Measurements from ENCODE around the gene TRIAP1. TPM values are rescaled to one million over a fixed set of nuclear protein-coding genes. Genes with fewer than 3 reads are reported as not detected.

Gene TRIAP1
- total RNA-seq, 2 donors from 2014 or later: 20.4 to 27.8 TPM

- Histone ChIP-seq H3K36me3 (no peaks in the 10 kb centered on the region), H3K27ac (no peak overlapping the region), H3K4me3 (no peak overlapping the region), H3K27me3 (no peaks in the 10 kb centered on the region), H3K4me1 (no peaks in the 10 kb centered on the region), H3K9ac (ENCODE audit: low read depth in 2 of 2, low read length in 2 of 2) (no peak overlapping the region), H3K9me3 (no peaks in the 10 kb centered on the region)
- intact Hi-C loops (cut with DNase I): no loop called here
- no peak for DNase-seq
- no peak for TF ChIP-seq CTCF (IDR thresholded peaks at IDR 0.05)
These were observed 34.0 kb upstream of the TRIAP1 start for GRCh38 chr12:120480211-120480610.

DNA sequence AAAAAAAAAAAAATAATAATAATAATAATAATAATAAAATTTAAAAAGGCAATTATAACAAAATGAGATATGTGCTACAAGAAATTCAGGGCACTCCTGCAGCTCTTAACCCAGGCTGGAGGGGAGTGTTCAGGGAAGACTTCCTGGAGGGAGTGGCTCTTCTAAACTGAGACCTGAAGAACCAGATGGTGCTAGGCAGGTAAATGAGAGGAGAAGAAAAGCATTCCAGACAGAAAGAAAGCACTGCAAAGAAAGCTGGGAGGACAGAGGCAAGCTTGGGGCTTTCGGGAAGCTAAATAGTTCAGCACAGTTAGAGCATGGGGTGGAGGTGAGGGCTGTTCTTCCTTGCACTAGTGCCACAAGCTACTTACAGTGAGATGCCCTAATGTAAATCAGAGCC is 33.3 kb upstream of the TRIAP1 start:
- DNase-seq: peak; percentile 42

GRCh38 chr12:120475643-120476042 is 29.5 kb upstream of the TRIAP1 start:
- Histone ChIP-seq H3K4me3 (no peak overlapping the region), H3K4me1 (no peaks in the 10 kb centered on the region), H3K9ac (ENCODE audit: low read depth in 2 of 2, low read length in 2 of 2) (no peak overlapping the region), H3K27ac (no peak overlapping the region), H3K9me3 (no peaks in the 10 kb centered on the region), H3K36me3 (no peaks in the 10 kb centered on the region), H3K27me3 (no peaks in the 10 kb centered on the region)
- no peak for DNase-seq
- intact Hi-C loops (cut with DNase I): no loop called here
- TF ChIP-seq CTCF (IDR thresholded peaks at IDR 0.05): no peak

More for the DNA sequence above, 33.3 kb upstream of the TRIAP1 start:
- Histone ChIP-seq H3K4me3 (no peak overlapping the region), H3K9me3 (no peaks in the 10 kb centered on the region), H3K36me3 (no peaks in the 10 kb centered on the region), H3K4me1 (no peaks in the 10 kb centered on the region), H3K9ac (ENCODE audit: low read depth in 2 of 2, low read length in 2 of 2) (peak overlapping the region in 1 of 2 donors; percentile 3), H3K27ac (no peak overlapping the region), H3K27me3 (no peaks in the 10 kb centered on the region)
- intact Hi-C loops (cut with DNase I): no loop called here
- TF ChIP-seq CTCF (IDR thresholded peaks at IDR 0.05): no peak

DNA sequence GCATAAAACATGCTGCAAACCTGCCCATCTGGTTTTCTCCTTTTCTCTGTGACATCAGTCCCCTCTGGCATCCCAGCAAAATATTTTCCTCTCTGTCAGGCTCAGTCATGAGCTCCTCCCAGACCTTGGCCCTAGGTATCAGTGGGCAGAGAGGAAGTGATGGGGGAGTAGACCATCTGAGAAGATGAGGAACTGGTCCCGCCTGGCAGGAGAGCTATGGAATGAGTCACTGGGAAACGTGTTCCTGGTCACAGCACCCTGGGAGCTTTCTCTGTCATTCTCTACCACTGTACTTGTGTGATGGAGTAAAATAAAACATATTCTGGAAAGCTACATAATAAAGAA is 28.4 kb upstream of the TRIAP1 start:
- no peaks in the 10 kb centered on the region for H3K36me3 ChIP-seq
- intact Hi-C loops (cut with DNase I): no loop called here
- no peak overlapping the region for H3K4me3 ChIP-seq
- H3K27ac ChIP-seq: no peak overlapping the region
- TF ChIP-seq CTCF (IDR thresholded peaks at IDR 0.05): no peak
- no peak overlapping the region for H3K9ac ChIP-seq (ENCODE audit: low read depth in 2 of 2, low read length in 2 of 2)
- H3K4me1 ChIP-seq: peaks cover 3% of the 10 kb centered on the region
- peak; percentile 38 for DNase-seq
- no peaks in the 10 kb centered on the region for H3K27me3 ChIP-seq
- no peaks in the 10 kb centered on the region for H3K9me3 ChIP-seq

- Histone ChIP-seq H3K27ac (no peak overlapping the region), H3K4me3 (no peak overlapping the region)
These were observed 27.8 kb upstream of the TRIAP1 start for GRCh38 chr12:120473807-120474615.

More at GRCh38 chr12:120473807-120474615, 27.8 kb upstream of the TRIAP1 start:
- peaks cover 3% of the 10 kb centered on the region for H3K4me1 ChIP-seq
- no peaks in the 10 kb centered on the region for H3K27me3 ChIP-seq
- no peak overlapping the region for H3K9ac ChIP-seq (ENCODE audit: low read depth in 2 of 2, low read length in 2 of 2)
- TF ChIP-seq CTCF (IDR thresholded peaks at IDR 0.05): no peak
- DNase-seq: no peak
- H3K9me3 ChIP-seq: no peaks in the 10 kb centered on the region
- H3K36me3 ChIP-seq: no peaks in the 10 kb centered on the region
- intact Hi-C loops (cut with DNase I): no loop called here

All from colonic mucosa (tissue), 4 donors.